Central memory CD4-positive, alpha-beta T cell (primary cell): ENCODE data around the gene BEND7.
"Not testable (repeated sequence)": the region's sequence is repeated elsewhere in the genome, so short reads cannot be mapped to it uniquely, and the experiment has no call there.

Experiments used
- DNase-seq: peaks from one replicate; pipeline ENCODE4 v3.0.0; 2022

Gene BEND7

DNA sequence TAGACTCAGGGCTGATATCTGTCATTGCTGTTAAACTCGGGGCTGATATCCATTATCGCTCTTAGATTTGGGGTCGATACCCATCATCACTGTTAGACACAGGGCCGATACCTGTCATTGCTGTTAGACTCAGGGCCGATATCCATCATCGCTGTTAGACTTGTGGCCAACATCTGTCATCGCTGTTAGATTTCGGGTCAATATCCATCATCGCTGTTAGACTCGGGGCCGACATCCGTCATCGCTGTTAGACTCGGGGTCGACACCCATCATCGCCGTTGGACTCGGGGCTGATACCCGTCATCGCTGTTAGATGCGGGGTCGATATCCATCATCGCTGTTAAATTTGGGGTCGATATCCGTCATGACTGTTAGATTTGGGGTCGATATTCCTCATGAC, 54.8 kb downstream of the BEND7 start:
- DNase-seq = no peak

DNA sequence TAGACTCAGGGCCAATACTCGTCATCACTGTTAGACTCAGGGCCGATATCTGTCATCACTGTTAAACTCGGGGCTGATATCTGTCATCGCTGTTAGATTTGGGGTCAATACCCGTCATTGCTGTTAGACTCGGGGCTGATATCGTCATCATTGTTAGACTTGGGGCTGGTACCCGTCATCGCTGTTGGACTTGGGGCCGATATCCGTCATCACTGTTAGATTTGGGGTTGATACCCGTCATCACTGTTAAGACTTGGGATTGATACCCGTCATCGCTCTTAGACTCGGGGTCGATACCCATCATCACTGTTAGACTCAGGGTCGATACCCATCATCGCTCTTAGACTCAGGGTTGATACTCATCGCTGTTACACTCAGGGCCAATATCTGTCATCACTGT, 56.5 kb downstream of the BEND7 start:
- DNase-seq = no peak

DNA sequence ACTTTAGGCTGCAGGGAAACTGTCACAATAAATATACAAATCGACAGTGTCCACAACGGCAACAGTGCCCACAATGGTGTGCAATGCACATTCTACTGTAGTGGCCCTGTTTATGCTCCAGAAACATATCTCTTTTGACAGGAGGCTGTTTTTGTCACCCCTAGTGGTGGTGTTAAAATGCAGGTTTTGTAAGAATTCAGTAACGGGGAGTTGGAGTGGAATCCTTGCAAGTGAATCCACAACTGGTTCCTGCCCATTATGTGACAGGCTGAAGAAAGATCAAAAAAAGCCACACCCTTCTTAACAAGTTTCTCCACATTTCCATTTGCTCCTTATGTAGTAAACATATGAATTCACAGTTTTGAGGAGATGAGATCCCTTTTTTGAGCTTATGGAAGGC, 58.5 kb downstream of the BEND7 start:
- DNase-seq = no peak

DNA sequence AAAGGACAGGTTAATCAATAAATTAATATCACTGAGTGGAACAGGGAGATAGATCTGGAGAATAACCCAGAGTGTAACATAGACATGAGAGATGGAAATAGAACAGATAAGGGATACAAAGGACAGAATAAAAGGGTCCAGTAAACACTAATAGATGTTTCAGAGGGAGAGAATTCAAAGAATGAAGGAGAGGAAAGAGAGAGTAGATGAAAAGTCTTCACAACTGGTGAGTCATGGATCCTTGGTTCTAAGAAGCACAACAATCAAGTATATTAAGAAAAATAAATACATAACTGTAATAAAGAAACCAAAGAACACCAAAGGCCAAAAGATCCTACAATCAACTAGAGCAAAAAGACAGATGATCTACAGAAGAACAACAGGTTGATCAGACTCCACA, 66.3 kb downstream of the BEND7 start:
- no peak for DNase-seq

DNA sequence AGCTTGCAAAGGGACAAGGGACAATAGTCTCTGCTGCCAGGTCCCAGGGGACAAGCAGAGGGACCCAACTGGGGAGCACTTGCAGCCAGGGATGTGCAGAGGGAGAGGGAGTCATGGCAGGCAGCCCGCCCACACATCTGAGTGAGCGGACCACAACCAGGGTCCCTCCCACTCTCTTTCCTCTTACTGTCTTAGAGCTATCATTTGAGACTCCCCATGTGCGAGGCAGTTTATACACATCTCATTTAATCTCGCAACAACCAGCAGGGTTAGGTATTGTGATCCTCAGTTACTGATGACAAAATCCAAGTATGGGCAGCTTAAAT, 70.2 kb downstream of the BEND7 start:
- no peak for DNase-seq

DNA sequence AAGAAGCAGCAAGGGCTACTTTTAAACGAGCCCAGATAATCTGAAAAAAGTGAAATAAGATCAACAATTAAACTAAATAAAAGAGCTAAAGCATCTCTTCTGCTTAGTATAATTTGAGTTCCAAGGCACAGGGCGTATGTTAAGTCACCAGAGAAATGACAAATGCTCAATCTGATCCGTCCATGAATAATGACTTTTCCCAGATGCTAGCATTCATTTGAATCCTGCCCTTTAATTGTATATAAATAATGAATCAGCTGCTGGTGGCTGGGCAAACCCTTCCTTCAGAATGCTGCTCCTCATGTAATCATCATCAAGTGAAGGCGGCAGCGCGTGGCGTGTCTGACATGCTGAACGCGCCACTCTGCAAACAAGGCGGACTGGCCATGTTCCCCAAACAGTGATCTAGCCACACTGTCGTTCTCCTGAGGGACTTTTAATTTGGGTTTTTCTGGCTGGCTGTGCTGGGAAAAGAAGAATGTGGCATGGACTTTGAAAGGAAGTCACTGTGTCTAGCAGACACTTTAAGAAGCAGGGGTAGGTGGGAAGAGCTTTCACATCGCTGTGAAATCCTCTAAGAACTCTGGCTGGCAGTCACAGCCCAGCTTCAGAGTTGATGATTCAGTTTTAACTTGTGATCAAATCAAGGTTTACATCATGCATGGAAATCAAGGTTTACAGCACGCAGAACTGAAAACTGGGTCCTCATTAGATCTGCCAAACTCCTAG, 70.7 kb downstream of the BEND7 start:
- no peak for DNase-seq

DNA sequence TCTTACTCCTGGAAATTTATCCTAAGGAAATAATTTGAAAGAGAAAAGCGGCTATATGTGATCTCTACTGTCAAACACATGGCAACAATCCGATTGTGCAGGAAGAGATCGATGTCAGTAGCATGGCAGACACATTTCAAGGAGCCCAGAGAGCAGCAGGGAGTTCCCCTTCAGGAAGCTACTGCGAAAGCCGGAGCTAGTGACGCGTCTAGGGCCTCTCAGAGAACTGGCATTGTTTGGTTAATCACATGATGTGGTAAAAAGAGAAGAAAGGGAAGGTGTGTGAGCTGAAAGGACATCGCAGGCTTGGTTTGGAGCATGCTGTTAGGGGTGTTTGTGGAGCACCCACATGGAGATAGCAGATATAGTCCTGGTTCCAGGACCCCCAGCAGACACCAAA, 74.9 kb downstream of the BEND7 start:
- DNase-seq = peak; percentile 21

DNA sequence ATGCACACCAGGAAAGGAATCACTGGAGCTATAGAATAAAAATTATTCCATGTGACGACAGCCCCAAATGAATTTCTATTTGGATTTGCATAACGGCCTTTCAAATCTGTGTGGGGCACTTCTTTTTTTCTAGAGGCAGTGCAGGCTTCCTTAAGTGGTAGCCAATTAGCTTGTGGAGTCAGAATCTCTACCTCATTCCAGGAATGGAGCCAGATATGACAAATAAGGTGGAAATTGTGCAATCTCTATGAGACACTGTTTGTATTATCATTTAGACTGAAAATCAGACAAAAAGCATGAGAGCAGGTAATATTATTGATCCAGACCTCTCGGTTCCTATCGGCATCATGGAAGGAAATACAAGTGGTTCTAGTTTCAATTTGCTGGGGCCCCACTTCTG, 78.7 kb downstream of the BEND7 start:
- no peak for DNase-seq

DNA sequence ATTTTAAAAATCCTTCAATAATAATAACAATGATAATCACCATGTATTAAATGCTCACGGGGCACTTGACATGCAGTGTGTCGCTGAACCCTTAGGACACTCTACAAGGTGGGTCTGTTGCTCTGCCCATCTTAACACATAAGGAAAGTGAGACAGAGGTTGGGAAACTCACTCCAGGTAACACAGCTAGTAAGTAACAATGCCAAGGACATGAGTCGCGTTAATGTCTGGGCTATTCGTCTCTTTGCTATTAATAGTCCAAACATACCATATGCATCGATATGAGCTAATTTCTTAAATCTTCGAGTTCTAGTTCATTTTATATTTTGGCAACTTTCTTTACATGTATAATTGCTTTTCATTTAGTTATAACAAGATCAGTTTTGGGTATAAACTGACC, 79.5 kb downstream of the BEND7 start:
- no peak for DNase-seq

DNA sequence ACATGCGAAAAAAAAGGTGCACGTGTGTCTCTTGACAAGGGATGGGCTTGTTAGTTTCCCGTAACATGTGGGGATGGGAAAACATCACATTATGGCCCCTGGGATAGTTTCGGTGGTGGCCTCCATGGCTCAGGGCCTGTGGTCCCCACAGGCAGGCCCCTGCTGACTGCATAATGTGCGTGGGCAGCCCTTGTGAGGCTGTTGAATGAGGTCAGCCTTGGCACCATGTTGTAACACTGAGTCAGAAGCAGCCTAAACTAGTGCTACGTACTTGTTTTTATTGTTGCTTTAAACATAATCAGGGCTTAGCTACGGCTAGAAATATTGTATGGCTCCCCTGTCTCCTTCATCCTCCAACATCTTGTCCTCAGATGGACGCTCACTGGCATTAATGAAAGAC, 80.6 kb downstream of the BEND7 start:
- DNase-seq = no peak

DNA sequence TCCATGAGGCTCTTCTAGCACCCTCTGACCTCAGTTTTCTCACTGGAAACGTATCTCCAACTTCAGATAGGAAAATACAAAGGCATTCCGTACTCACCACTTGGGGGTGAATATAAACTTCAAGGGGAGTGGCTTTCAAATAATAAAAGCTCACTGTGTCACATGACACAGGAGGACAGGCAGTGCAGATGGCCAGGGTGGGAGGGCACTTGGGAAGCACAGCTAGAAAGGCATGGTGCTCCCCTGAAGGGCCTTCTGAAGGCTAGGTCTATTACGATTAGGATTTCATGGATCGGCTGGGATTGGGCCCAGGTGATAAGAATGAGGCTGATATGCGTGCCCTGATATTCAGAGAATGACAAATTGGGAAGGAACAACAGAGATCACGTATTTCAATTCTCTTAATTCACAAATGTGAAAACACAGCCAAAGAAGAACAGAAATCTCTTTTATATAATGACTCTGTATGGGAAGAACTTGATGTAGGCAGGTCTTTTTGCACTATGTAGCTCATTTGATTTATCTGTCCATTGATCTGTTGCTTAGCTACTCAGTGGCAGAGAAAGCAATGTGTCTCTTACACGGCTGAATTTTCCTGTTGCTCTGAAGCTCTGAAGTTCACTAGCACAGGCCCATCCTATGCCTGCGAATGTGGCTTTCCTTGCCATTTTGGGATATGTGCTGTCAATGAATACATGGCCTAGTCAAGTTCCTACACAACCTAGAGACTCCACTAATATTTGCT, 83.0 kb downstream of the BEND7 start:
- DNase-seq = no peak

DNA sequence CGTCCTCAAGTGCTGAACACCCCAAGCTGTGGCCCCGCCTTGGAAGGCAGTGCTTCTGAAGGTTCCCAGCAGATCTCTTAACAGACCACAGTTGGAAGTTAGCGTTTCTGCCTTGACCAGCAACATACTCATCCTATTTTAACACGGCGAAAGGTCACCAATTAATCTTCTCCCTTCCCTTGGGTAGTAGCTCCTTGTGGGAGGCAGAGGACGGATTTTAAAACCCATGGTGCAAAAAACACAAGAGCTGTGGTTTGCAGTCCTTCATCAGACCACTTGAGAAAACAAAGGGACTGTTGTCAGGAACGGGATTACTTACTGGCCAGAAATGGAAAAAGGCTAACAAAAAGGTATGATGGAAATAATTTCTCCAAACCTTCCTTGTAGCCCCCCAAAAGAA, 87.3 kb downstream of the BEND7 start:
- DNase-seq = no peak

DNA sequence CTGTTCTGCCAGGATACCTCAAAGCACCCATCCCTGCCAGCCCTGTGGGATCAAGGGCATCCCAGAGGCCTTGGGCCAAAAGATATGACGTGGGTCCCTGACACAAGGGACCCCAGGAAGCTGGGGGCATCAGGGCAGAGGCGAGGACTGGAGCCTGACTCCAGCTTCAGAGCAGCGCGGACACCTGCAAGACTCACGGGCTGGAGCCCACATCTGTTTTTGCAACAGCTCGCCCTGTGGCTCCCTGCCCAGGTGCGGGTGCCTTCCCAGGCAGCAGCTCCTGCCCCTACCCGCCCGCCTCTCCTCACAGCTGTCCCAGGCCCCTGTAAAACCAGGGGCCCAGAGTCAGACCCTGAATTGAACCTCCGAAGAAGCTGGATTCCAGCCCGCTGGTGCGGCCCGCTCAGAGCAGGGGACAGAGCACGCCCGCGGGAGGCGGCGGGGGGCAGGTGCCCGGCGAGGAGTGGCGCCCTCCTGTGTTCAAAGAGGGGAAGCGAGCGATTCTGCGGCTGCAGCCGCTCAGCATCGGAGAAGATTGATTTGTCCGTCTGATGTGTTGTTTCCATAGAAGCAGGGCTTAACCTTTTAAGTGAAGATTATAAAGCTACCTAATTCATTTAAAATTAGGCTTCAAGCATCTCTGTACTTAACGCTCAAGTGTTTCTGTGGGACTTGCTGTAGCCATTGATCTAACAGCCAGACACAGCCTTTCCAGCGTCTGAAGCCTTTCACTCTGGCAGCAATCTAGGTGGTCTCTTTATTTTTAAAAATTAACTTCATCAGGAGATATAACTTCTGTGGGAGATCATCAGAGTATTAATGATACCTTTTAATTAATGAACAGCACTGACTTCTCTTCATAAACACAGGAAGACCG, 88.4 kb downstream of the BEND7 start:
- DNase-seq = peak; percentile 56

DNA sequence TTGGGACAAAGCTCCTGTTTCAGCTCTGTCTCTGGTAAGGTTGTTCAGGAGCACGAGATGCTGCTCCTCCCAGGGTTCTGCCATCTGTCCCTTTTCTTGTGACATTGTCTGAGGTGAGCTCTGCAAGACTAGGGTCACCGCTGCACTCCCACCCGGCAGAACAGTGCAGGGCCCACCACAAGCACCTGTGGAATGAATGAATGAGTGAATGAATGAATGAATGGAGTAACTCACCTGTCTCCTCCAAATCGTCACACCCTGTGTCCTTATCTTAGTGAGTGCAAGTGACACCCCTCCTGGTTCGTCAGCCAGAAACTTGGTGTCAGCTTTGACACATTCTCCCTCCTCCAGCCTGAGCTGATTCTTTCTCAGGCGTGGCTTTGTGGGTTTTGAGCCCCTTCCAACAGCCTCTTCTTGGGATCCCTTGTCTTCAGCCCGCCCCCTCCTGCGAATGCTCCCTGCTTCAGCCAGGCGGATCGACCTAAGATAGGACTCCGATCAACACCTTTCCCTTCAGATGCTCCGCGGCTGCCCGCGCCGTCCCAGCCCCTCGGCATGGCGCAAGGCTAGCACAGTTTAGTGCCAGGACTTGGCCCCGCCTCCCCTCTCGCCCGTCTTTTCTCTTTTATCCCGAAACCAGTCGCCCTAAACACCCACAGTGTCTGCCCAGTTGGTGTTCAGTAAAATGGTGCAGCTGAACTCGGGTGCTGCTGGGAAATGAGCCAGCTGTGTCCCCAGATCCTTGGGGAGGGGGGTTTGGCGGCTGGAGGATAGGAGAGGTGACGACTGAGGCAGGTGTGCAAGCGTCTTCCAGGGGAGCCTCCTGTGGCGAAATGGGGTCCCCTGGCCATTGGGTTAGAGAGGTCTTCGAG, 89.3 kb downstream of the BEND7 start:
- no peak for DNase-seq

DNA sequence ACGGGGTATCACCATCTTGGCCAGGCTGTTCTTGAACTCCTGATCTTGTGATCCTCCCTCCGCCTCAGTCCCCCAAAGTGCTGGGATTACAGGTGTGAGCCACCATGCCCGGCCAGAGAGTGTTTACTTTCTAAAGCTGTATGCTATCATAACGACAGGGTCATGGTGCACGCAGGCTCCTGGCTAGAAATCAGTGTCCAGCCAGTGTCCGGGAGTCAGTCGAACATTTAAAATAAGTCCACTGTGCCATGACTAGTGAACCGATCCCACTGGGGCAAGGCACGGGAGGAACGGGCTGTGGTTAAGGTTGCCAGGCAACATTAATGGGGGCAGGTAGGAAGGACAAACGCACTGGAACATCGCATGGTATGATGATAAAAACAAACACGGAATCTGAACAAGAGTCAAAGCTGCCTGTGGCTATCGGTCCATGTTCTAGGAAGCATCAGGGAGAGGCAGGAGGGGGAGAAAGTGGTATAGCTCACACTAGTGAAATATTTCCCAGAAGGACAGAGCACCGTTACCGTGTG, 91.7 kb downstream of the BEND7 start:
- no peak for DNase-seq

DNA sequence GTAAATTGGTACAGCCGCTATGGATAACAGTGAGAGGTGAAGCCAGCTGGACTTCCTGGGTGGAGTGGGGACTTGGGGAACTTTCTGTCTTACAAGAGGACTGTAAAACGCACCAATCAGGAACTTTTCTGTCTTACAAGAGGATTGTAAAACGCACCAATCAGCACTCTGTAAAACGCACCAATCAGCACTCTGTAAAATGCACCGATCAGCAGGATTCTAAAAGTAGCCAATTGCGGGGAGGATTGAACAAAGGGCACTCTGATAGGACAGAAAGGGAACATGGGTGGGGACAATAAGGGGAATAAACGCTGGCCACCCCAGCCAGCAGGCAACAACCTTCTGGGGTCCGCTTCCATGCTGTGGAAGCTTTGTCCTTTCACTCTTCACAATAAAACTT, 100.9 kb downstream of the BEND7 start:
- not testable (repeated sequence) for DNase-seq

DNA sequence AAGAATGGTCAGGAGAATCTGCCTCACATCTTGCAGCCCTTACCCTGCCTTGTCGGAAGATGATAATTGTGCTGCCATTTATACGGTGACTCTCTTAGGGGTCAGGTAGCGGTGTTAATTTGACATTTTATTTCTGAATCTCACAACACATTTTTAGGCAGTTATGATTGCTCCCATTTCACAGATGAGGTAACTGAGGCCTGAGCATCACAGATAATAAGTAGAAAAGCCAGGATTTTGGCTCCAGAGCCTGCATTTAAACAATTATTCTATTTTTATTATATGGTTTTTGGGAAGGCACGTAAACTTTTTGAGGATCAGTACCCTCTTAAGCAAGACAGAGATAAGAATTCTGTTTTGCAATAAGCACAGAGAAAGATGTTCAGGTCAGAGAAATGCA, 103.4 kb downstream of the BEND7 start:
- no peak for DNase-seq

DNA sequence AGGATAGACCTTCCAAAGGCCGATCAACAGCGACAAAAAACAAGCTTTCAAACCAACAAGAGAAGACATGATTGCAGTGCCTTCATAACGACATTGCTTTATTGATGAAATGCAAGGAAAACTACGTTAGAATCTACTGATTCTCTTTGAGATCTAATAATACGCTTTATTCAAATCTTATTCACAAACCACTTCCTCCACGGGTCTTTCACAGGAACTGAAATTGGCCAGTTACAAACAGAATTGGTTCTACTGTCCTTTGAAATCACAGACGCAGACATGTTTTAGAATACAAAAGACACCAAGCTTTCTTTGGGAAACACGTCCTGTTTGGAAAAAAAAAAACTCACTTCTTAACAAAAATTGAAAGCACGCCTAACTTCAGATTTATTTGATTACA, 106.0 kb downstream of the BEND7 start:
- DNase-seq = no peak

DNA sequence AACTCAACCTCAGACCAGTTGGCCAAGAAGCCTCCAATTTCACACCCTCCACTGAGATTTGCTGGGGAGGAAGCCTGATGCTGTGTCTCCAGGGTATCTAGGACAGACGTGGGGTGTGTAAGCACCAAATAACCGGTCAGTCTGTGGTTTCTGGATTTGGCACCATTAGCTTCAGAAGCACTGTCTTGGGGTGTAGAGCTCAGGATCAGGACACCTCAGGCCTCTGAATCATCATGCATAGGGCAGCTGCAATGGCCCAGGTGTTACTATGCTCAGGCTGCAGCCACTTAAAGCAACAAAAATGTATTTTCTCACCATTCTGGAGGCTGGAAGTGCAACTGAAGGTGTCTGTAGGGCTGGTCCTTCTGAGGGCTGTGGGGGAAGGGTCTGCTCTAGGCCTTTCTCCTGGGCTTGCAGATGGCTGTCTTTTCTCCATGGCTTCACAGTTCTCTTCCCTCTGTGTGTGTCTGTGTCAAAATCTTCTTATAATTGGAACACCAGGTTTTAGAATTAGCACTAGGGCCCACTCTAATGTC, 107.4 kb downstream of the BEND7 start:
- DNase-seq = no peak

DNA sequence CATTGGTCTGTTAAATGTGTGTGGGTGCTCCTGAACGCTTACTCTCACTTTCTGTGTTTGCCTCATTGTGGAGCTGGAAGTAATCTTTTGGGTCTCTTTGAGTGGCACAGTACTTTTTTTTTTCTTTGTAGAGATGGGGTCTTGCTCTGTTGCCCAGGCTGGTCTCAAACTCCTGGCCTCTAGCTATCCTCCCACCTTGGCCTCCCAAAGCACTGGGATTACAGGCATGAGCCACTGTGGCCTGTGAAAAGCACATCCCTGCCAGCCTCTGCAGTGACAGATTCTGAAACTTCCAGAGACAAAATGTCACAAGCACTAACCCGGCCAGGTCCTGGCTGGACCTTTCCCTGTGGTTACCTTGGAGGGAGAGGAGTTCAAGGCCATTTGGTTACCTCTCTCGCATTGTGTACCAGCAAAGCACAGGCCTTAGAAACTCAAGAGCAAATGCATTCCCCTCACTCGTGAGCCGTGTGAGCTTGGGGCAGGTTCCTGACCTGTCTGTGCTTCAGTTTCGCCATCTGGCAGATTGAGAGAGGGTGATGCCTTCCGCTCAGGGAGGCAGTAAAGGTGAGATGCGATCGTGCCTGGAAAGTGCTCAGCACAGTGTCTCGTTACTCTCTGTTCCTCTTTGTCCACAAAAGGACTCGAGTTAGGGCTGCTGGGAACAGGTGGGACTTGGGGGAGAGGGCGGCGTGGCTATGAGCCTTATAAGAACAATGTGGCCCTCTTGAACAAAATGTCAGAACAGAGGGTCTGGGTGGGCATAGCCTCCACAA, 108.1 kb downstream of the BEND7 start:
- no peak for DNase-seq

DNA sequence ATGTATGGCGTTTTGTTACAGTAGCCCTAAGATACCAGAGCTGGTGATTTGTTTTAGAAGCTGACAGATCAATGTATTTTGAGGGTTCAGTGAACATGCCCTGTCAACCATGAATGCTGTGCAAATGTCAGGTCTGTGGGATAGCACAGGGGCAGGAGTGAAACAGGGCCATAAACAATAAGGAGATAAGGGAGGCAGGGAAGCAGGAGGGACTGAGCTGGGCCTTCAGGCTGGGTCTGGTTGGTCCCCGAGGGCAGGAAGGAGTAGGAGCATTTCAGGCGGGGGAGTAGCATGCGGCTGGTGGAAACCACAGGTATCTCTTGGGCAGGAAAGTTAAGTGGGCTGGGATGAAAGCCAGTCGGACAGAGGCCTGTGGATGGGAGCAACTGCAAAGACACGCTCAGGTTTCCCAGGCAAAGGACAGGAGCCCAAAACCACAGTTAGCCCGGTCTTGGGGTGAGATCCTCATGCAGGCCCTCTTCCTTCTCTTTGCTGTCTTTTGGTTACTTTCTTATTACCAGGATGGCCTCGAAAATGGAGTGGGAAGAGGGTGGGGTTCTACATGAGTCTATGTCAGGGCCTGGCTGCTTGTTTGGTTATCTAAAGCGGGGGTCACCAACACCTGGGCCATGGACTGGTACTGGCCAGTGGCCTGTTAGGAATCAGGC, 111.2 kb downstream of the BEND7 start:
- DNase-seq = no peak
